Measurements from ENCODE around the gene ARHGAP20. TPM values are rescaled to one million over a fixed set of nuclear protein-coding genes. Genes with fewer than 3 reads are reported as not detected.

The ARHGAP20 gene
- polyA plus RNA-seq, 1 donor = 5.7 TPM

GRCh38 chr11:110601936-110602335 lies 110.3 kb downstream of the ARHGAP20 start:
- no peak for DNase-seq

DNA sequence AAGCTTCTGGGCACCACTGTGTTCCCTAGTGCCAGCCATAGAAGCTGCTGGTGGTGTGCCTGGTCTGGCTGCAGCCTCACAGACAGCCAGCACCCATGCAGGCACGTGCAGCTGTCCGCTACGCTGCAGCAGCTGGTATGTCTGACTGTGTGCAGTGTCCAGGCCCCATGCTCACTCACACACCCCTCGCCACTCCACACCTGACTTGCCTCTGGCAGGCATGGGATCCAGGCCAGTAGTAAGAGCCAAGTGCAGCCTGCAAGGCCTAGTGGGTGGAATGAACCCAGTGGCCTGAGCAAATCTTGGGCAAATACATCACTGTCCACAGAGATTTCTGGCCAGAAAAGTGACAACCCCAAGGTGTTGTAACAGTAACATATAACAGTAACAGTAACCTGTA lies 111.9 kb downstream of the ARHGAP20 start:
- no peak for DNase-seq

DNA sequence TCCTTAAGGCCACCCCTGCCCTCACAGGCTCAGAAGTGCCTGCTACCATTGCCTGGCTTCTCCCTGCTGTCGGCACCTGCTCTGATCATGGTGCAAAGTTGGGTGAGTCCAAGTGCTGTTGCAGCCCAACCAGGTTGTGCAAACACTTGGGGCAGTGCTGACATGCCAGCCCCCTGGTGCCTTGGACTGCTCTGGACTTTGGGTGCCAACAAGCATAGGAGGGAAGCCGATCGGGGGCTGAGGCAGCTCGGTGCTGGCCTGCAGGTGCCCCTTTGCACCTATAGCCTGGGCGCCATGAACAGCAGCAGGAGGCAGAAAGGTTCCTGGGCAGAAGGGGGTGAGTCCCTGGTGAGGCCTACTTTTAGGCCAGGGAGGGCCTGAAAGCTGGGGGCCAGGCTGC lies 113.0 kb downstream of the ARHGAP20 start:
- no peak for DNase-seq

- no peak for DNase-seq
Measured at GRCh38 chr11:110598725-110599124, 113.5 kb downstream of the ARHGAP20 start.

DNA sequence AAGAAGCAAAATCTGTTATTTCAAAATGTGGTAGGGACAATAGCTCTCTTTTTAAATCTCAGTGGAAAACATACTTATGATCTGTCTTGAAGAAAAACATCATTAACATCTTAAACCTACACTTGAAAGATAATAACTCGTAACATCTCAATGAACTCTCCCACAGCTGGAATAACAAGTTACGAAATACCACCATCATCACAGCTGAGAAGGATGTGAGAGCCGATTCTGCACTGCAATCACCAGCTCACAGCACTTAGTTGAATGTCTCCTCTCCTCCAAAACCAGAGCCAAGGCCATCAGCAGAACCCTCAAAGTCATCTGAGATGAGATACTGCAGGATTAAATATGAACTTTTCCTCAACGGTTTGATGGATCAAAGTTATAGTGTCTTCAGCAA lies 124.3 kb downstream of the ARHGAP20 start:
- no peak for DNase-seq

DNA sequence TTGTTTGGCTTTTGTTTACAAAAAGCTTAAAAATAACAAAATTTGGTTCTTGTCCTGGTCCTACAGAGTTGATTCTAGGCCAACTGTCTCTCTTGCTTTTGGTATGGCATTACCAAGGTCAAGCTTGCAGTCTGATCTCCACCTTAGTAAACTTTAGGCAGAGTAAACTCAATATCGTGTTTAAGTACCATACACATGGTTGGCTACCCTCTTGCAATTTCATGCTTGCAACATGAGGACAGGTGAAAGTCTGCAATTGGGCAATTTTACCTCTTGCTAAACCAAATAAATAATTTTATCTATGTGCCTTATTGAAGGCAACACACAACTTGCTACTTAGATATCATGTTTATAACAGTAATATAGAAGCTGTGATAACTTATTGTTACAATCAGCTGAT lies 125.1 kb downstream of the ARHGAP20 start:
- DNase-seq = no peak

- no peak for DNase-seq
Measured at GRCh38 chr11:110584150-110584549, 128.1 kb downstream of the ARHGAP20 start.

- DNase-seq = no peak
Measured at GRCh38 chr11:110582728-110583432, 129.4 kb downstream of the ARHGAP20 start.

DNA sequence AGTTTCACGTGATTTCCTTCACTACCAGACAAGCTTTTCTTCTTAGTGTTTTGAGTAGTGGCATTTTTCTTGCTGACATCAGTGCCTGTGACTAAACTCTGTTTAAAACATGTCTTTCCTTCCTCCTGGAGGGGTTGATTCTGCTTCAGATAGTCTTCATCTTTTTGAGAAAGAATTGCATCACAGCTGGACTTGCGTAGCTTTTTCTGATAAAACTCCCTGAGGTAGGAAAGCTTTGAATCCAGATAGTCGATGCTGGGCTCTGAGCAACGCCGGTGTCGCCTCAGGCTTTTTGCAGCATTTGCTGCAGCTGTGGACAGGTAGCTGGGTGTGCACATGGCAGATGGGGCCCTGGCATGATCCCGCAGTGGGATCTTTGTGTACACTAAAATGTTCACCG lies 131.7 kb downstream of the ARHGAP20 start:
- no peak for DNase-seq

- no peak for DNase-seq
Measured at GRCh38 chr11:110573411-110573810, 138.8 kb downstream of the ARHGAP20 start.

GRCh38 chr11:110571081-110571720 lies 141.0 kb downstream of the ARHGAP20 start:
- DNase-seq = no peak

GRCh38 chr11:110566577-110566976 lies 145.7 kb downstream of the ARHGAP20 start:
- no peak for DNase-seq

GRCh38 chr11:110565357-110566336 lies 146.6 kb downstream of the ARHGAP20 start:
- no peak for DNase-seq

DNA sequence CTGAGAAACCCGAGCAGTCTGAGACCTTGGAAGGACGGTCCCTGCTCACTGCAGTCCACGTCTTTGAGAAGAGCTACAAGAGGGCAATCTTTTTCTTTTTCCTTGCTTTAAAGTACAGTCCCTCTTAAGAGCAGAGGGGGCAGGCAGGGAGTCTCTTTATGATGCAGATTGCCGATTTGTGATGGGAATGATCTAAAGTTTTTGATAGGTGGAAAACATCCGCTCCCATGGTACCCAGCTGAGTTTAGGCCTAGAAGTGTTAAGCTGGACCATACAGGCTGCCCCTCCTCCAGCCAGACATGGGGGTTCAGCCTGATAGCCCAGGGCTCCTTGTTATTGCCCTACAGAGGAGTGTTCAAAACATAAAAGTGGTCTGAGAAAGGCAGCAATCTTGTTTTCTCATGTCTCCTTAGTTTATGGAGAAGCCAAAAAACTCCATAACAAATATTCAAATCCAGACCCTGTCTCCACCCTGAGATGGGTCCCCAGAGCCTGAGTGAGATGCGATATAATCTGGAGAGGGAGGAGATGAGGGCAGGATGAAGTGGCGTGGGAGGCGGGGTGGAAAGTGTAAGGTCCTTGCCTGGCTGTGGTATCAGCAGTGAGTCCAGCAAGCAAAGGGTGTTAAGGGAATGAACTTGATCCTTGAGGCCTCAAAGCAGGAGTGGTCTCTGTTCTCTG lies 147.4 kb downstream of the ARHGAP20 start:
- DNase-seq = no peak

- DNase-seq = no peak
Measured at GRCh38 chr11:110544779-110545178, 167.5 kb downstream of the ARHGAP20 start.

GRCh38 chr11:110538154-110538553 lies 174.1 kb downstream of the ARHGAP20 start:
- DNase-seq = no peak

GRCh38 chr11:110530900-110531741 lies 181.1 kb downstream of the ARHGAP20 start:
- no peak for DNase-seq

DNA sequence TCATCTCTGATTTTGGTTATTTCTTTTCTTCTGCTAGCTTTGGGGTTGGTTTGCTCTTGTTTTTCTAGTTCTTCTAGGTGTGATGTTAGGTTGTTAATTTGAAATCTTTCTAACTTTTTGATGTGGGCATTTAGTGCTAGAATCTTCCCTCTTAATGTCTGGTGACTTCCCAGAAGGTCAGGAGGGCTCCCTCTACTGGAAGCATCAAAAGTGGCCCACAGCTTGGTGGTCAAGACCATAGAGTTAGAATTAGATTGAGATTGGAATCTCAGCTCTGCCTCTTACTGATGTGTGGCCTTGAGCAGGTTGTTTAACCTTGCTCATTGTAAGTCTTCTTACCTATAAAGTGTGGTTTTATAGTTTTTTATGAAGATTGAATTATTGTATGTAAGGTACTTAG lies 183.2 kb downstream of the ARHGAP20 start:
- DNase-seq = no peak

- no peak for DNase-seq
Measured at GRCh38 chr11:110527146-110527545, 185.1 kb downstream of the ARHGAP20 start.
